Activated T-cell treated with anti-CD3 and anti-CD28 coated beads, Interleukin-2, amount 50 U/mL, for 72 hours (primary cell): ENCODE measurements around the gene RPN2. TPM values are rescaled to one million over a fixed set of nuclear protein-coding genes. Genes with fewer than 3 reads are reported as not detected.

ENCODE experiments used
- ATAC-seq, 2 donors: fragments of 150-1000 bp; cut with Tn5 transposase; replicated peaks in 1 of 2; 2 replicates each; pipeline ENCODE4 v1.10.0; 2021; ENCODE audit warnings: moderate library complexity in 2 of 2, mild to moderate bottlenecking in 1 of 2
- DNase-seq, 2 donors: peaks; one replicate each; pipeline ENCODE4 v3.0.0; 2021 to 2022; ENCODE audit warnings: mixed read lengths in 1 of 2
- H3K27ac Mint-ChIP-seq: one replicate; pipeline ENCODE4 v1.8.0; 2022; ENCODE audit warnings: mild to moderate bottlenecking, moderate library complexity, mixed read lengths
- H3K27me3 Mint-ChIP-seq: one replicate; pipeline ENCODE4 v1.8.0; 2022; ENCODE audit warnings: low read depth, mixed read lengths
- H3K36me3 Mint-ChIP-seq, 2 donors: one replicate each; pipeline ENCODE4 v1.8.0; 2022; ENCODE audit warnings: mixed read lengths in 2 of 2, mild to moderate bottlenecking in 1 of 2; ENCODE audit not compliant: insufficient read depth in 2 of 2
- H3K4me1 Mint-ChIP-seq: one replicate; pipeline ENCODE4 v1.8.0; 2022; ENCODE audit warnings: low read depth, mixed read lengths
- H3K4me3 Mint-ChIP-seq, 2 donors: one replicate each; pipeline ENCODE4 v1.8.0; 2022; ENCODE audit warnings: mild to moderate bottlenecking in 2 of 2, mixed read lengths in 2 of 2, moderate library complexity in 2 of 2
- H3K9me3 Mint-ChIP-seq, 2 donors: one replicate each; pipeline ENCODE4 v1.8.0; 2022; ENCODE audit warnings: mixed read lengths in 2 of 2
- total RNA-seq, 2 donors: library from RNA; stranded (reverse); gene quantifications; one replicate each; pipeline ENCODE4 v1.2.3, GENCODE V29; 2022

RPN2 gene
- total RNA-seq, 2 donors from 2014 or later: 128 to 145 TPM

- no peaks in the 10 kb centered on the region for H3K4me1 Mint-ChIP-seq
- H3K27ac Mint-ChIP-seq: no peak overlapping the region
Observed at GRCh38 chr20:37229357-37229756, 50.2 kb downstream of the RPN2 start.

GRCh38 chr20:37230200-37230599, 51.1 kb downstream of the RPN2 start:
- no peaks in the 10 kb centered on the region for H3K4me1 Mint-ChIP-seq
- peaks cover 13 to 34% of the 10 kb centered on the region in 2 donors for H3K36me3 Mint-ChIP-seq
- no peaks in the 10 kb centered on the region for H3K9me3 Mint-ChIP-seq
- no peaks in the 10 kb centered on the region for H3K27me3 Mint-ChIP-seq
- ATAC-seq (no peak), DNase-seq (no peak)
- H3K4me3 Mint-ChIP-seq: no peak overlapping the region
- no peak overlapping the region for H3K27ac Mint-ChIP-seq

More at GRCh38 chr20:37229357-37229756, 50.2 kb downstream of the RPN2 start:
- DNase-seq (no peak), ATAC-seq (no peak)
- Mint-ChIP-seq H3K4me3 (no peak overlapping the region), H3K27me3 (no peaks in the 10 kb centered on the region), H3K9me3 (no peaks in the 10 kb centered on the region), H3K36me3 (peaks cover 13 to 32% of the 10 kb centered on the region in 2 donors)

DNA sequence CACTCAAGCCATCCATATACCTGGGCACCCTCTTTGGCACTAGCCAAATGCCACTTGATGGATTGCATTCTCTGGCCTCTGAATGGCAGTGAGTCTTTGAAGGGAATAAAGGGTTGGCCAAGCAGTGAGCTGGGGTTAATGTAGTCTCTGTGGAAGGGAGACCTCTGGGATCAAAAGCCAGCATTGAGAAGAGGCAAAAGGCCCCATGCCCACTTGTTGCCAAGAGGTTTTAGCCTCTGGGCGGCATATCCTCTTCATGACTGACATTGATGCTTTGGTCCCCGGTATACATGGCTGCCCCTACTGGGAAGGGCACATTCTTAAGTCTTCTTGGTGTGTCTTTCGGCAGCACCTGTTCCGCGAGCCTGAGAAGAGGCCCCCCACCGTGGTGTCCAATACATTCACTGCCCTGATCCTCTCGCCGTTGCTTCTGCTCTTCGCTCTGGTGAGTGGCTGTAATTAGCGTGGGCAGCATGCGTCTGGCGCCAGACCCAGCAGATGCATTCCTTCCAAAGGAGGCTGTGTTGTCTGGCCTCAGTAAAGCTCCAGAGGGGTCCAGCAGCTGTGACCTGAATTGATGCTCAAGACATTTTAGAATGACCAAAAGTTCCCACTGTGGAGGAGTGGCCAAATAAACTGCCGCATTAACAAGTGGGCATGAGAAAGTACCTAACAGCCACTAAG, 53.0 kb downstream of the RPN2 start:
- no peak for ATAC-seq
- Mint-ChIP-seq H3K27ac (no peak overlapping the region), H3K4me1 (no peaks in the 10 kb centered on the region), H3K36me3 (peaks cover 13 to 31% of the 10 kb centered on the region in 2 donors), H3K4me3 (no peak overlapping the region), H3K9me3 (no peaks in the 10 kb centered on the region), H3K27me3 (no peaks in the 10 kb centered on the region)
- no peak for DNase-seq

DNA sequence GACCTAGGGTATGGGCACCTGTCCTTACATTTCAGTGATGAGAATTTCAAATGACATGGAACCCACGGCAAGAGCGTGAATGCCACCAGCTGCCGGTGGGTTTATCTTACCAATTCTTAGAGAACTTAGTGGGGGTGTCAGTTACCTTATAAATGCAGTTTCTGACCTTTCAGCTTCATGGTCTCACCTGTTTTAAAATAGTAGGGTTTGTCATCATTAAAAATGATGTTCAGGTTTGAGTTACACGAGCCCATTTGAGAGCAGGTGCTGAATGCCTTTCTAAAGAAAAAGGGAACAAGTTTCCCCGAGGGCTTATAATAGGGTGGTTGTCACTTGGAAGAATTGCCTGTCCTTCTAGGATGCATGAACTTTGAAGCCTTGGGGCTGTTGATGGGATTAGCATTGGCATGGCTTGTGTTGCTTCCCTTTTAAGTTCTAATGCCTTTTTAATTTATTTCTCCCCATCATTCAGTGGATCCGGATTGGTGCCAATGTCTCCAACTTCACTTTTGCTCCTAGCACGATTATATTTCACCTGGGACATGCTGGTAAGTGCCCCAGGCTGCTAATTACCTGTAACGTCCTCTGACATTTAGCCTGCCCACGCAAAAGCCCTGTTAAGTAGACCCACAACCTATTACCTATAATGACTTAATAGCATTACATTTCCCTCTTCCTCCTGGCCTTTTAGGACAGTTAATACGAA, 54.6 kb downstream of the RPN2 start:
- ATAC-seq: no peak
- Mint-ChIP-seq H3K4me1 (no peaks in the 10 kb centered on the region), H3K27me3 (no peaks in the 10 kb centered on the region), H3K9me3 (no peaks in the 10 kb centered on the region), H3K4me3 (no peak overlapping the region), H3K36me3 (peaks cover 9 to 26% of the 10 kb centered on the region in 2 donors), H3K27ac (no peak overlapping the region)
- DNase-seq: no peak

GRCh38 chr20:37234254-37234581, 55.1 kb downstream of the RPN2 start:
- ATAC-seq: no peak
- Mint-ChIP-seq H3K27ac (no peak overlapping the region), H3K4me1 (no peaks in the 10 kb centered on the region), H3K4me3 (no peak overlapping the region), H3K9me3 (no peaks in the 10 kb centered on the region), H3K27me3 (no peaks in the 10 kb centered on the region), H3K36me3 (peaks cover 7 to 26% of the 10 kb centered on the region in 2 donors)
- DNase-seq: no peak

- no peak overlapping the region for H3K27ac Mint-ChIP-seq
- H3K4me3 Mint-ChIP-seq: no peak overlapping the region
- no peak for DNase-seq
- H3K36me3 Mint-ChIP-seq: peaks cover 4 to 22% of the 10 kb centered on the region in 2 donors
- no peaks in the 10 kb centered on the region for H3K27me3 Mint-ChIP-seq
- H3K9me3 Mint-ChIP-seq: no peaks in the 10 kb centered on the region
- ATAC-seq: no peak
- no peaks in the 10 kb centered on the region for H3K4me1 Mint-ChIP-seq
Observed at GRCh38 chr20:37235065-37235464, 55.9 kb downstream of the RPN2 start.

- Mint-ChIP-seq H3K36me3 (peaks cover 7 to 27% of the 10 kb centered on the region in 2 donors), H3K4me3 (no peak overlapping the region), H3K9me3 (no peaks in the 10 kb centered on the region), H3K27me3 (no peaks in the 10 kb centered on the region), H3K4me1 (no peaks in the 10 kb centered on the region), H3K27ac (no peak overlapping the region)
- DNase-seq: no peak
- no peak for ATAC-seq
Observed at GRCh38 chr20:37236462-37236861, 57.3 kb downstream of the RPN2 start.

DNA sequence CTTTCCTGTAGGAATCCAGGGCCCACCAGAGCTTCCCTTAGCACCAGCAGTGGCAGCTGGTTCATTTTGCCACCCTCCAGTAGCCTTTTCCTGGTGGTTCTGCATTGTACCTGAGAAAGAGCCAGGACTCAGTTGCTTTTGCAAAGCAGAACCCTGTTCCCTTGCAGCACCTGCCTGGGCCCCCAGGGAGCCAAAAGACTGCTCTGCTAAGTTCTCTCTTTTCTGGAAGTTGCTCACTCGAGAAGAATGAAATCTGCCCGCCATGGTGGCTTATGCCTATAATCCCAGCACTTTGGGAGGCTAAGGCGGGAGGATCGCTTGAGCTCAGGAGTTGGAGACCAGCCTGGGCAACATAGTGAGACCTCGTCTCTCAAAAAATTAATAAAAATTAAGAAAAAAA, 58.5 kb downstream of the RPN2 start:
- Mint-ChIP-seq H3K4me3 (no peak overlapping the region), H3K36me3 (peaks cover 5 to 27% of the 10 kb centered on the region in 2 donors), H3K9me3 (no peaks in the 10 kb centered on the region), H3K27me3 (no peaks in the 10 kb centered on the region), H3K4me1 (no peaks in the 10 kb centered on the region), H3K27ac (no peak overlapping the region)
- no peak for DNase-seq
- ATAC-seq: no peak

DNA sequence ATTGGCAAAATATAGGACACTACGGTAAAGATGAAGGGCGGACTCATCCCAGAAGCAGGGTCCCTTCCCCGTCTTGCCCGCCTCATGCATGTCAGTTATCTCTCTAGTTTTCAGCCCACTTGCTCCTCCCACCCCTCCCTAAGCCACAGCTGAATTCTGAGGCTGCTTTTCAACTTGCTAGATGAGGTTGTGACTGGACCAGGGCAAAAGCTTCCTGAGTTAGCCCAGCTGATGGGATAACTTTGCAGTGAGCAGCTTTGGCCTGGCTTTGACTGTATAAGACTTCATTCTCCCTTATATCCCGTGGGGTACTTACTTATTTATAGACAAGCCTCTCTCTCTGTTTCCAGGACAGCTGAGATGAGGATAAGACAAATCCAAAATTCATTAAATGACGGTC, 59.3 kb downstream of the RPN2 start:
- DNase-seq (no peak), ATAC-seq (no peak)
- Mint-ChIP-seq H3K9me3 (no peaks in the 10 kb centered on the region), H3K4me3 (no peak overlapping the region), H3K36me3 (peaks cover 4 to 29% of the 10 kb centered on the region in 2 donors), H3K4me1 (no peaks in the 10 kb centered on the region), H3K27ac (no peak overlapping the region), H3K27me3 (no peaks in the 10 kb centered on the region)

- Mint-ChIP-seq H3K9me3 (no peaks in the 10 kb centered on the region), H3K4me1 (no peaks in the 10 kb centered on the region), H3K36me3 (peaks cover 4 to 29% of the 10 kb centered on the region in 2 donors), H3K4me3 (no peak overlapping the region), H3K27ac (no peak overlapping the region), H3K27me3 (no peaks in the 10 kb centered on the region)
- no peak for DNase-seq
- ATAC-seq: no peak
Observed at GRCh38 chr20:37238935-37239451, 59.9 kb downstream of the RPN2 start.

GRCh38 chr20:37240337-37241067, 61.4 kb downstream of the RPN2 start:
- Mint-ChIP-seq H3K4me1 (no peaks in the 10 kb centered on the region), H3K36me3 (peaks cover 3 to 19% of the 10 kb centered on the region in 2 donors), H3K9me3 (no peaks in the 10 kb centered on the region), H3K27me3 (no peaks in the 10 kb centered on the region), H3K4me3 (no peak overlapping the region), H3K27ac (peak overlapping the region; percentile 40)
- no peak for ATAC-seq
- DNase-seq: no peak

GRCh38 chr20:37242503-37242902, 63.4 kb downstream of the RPN2 start:
- H3K4me1 Mint-ChIP-seq: no peaks in the 10 kb centered on the region
- ATAC-seq (no peak), DNase-seq (no peak)
- H3K27ac Mint-ChIP-seq: peak overlapping the region; percentile 32
- H3K27me3 Mint-ChIP-seq: no peaks in the 10 kb centered on the region
- H3K9me3 Mint-ChIP-seq: no peaks in the 10 kb centered on the region
- no peak overlapping the region for H3K4me3 Mint-ChIP-seq
- H3K36me3 Mint-ChIP-seq: peaks cover 3 to 14% of the 10 kb centered on the region in 2 donors
